ACC112 (cell line): ENCODE results near the gene TM4SF20.

Experiments
- H2AFZ ChIP-seq: fragments of 200-600 bp; sonication (generic); one replicate; pipeline ENCODE4 v1.6.0; 2017; ENCODE audit warnings: antibody characterized with exemption, low read length; ENCODE audit not compliant: unreplicated experiment
- H3K27ac ChIP-seq: fragments of 200-600 bp; sonication (generic); 2 replicates; pipeline ENCODE4 v1.5.1; 2014; ENCODE audit warnings: low read depth, mild to moderate bottlenecking, antibody characterized with exemption, low read length, moderate library complexity
- H3K27me3 ChIP-seq: fragments of 200-600 bp; sonication (generic); 2 replicates; pipeline ENCODE4 v1.6.1; 2014; ENCODE audit warnings: mild to moderate bottlenecking, antibody characterized with exemption, low read length, moderate library complexity, mixed read lengths; ENCODE audit not compliant: insufficient read depth
- H3K36me3 ChIP-seq: fragments of 200-600 bp; sonication (generic); 2 replicates; pipeline ENCODE4 v1.6.1; 2016; ENCODE audit warnings: mild to moderate bottlenecking, antibody characterized with exemption, low read length, moderate library complexity, mixed read lengths; ENCODE audit not compliant: insufficient read depth
- H3K4me1 ChIP-seq: fragments of 200-600 bp; sonication (generic); one replicate; pipeline ENCODE4 v1.6.1; 2016; ENCODE audit warnings: low read length, mixed read lengths; ENCODE audit not compliant: insufficient read depth, unreplicated experiment, control insufficient read depth
- H3K4me3 ChIP-seq: fragments of 200-600 bp; sonication (generic); 2 replicates; pipeline ENCODE4 v1.5.1; 2014; ENCODE audit warnings: mild to moderate bottlenecking, low read depth, low read length
- H3K79me2 ChIP-seq: fragments of 200-600 bp; sonication (generic); one replicate; pipeline ENCODE4 v1.6.0; 2016; ENCODE audit warnings: low read length; ENCODE audit not compliant: control insufficient read depth, unreplicated experiment, insufficient read depth

TM4SF20 gene

DNA sequence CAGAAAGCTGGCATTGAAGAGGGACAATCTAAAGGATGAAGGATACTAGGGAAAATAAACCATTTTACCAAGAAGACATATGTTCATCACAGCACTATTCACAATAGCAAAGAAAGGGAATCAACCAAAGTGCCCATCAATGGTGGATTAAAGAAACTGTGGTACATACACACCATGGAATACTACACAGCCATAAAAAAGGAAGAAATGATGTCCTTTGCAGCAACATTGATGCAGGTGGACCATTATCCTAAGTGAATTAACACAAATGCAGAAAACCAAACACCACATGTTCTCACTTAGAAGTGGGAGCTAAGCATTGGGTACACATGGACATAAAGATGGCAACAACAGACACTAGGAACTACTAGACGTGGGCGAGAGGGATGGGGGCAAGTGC, 61.3 kb downstream of the TM4SF20 start:
- no peak overlapping the region for H3K27ac ChIP-seq
- no peak overlapping the region for H2AFZ ChIP-seq
- H3K36me3 ChIP-seq: no peaks in the 10 kb centered on the region
- H3K79me2 ChIP-seq: no peaks in the 10 kb centered on the region
- H3K27me3 ChIP-seq: no peaks in the 10 kb centered on the region
- H3K4me3 ChIP-seq: no peak overlapping the region
- no peaks in the 10 kb centered on the region for H3K4me1 ChIP-seq

- H3K79me2 ChIP-seq: no peaks in the 10 kb centered on the region
- no peak overlapping the region for H3K4me3 ChIP-seq
- no peak overlapping the region for H3K27ac ChIP-seq
- no peaks in the 10 kb centered on the region for H3K27me3 ChIP-seq
- H2AFZ ChIP-seq: no peak overlapping the region
- H3K4me1 ChIP-seq: no peaks in the 10 kb centered on the region
- H3K36me3 ChIP-seq: no peaks in the 10 kb centered on the region
These were observed 65.8 kb downstream of the TM4SF20 start for GRCh38 chr2:227313310-227313709.

DNA sequence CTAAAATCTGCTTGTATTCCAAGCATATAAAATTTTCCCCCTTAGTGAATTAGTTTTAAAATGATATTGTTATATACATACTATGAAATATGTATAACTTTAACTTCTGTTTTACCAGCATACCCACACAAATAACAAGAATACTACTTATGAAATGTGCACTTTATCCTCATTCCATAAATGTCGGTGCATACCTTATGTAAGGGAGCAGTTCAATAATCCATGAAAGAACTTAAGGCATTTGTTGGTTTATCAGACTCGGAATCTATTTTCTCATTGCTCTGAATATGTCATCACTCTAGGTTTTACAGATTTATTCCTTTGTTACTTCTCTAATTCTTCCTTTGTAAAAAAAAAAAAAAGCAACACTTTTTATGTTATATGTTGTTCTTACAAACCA, 66.5 kb downstream of the TM4SF20 start:
- H3K79me2 ChIP-seq: no peaks in the 10 kb centered on the region
- no peaks in the 10 kb centered on the region for H3K27me3 ChIP-seq
- H3K4me3 ChIP-seq: no peak overlapping the region
- H2AFZ ChIP-seq: no peak overlapping the region
- no peak overlapping the region for H3K27ac ChIP-seq
- no peaks in the 10 kb centered on the region for H3K36me3 ChIP-seq
- no peaks in the 10 kb centered on the region for H3K4me1 ChIP-seq
